Stimulated activated naive CD4-positive, alpha-beta T cell (primary cell): ENCODE results near the gene ZKSCAN1.

Experiments used
- DNase-seq, 6 experiments: peaks; one replicate each; lab custom pipeline; 2025; lab: John Stamatoyannopoulos, UW

The ZKSCAN1 gene

DNA sequence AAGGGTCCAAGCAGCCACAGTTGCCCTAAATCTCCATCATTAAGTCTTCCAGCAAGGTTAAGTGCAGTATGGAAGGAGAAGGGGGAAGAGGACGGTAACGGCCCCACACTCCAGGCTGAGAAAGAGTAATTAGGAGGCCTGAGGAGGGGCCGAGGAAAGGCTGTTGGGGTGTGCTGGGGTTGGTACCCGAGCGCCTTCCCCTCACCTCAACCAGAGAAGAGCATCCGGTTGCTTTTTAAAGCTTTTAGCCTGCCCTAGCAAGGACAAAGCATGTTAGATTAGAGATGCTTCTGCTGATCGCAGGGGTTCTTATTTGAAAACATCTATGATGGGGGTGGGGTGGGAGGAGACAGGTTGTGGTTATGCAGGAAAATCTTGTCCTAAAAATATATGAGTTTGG, 25.2 kb downstream of the ZKSCAN1 start:
- DNase-seq: no peak

DNA sequence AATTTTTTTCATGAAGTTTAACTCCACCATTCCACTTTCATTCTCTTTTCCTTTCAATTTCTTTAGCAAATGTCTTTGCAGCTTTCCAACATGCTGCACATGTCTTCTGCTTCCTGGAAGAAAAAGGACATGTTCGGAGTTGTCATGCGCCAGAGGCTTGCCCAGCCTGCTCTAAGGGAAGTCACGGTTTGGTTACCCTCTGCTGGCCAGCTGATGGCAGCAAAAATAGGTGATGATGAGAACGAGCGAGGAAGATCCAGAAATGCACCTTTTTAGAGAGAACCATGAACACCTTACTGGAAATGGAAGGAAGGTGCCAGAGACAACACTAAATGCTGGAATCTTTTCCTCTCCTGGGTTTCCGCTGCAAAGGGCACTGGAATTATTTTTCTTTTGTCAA, 29.3 kb downstream of the ZKSCAN1 start:
- DNase-seq: no peak

DNA sequence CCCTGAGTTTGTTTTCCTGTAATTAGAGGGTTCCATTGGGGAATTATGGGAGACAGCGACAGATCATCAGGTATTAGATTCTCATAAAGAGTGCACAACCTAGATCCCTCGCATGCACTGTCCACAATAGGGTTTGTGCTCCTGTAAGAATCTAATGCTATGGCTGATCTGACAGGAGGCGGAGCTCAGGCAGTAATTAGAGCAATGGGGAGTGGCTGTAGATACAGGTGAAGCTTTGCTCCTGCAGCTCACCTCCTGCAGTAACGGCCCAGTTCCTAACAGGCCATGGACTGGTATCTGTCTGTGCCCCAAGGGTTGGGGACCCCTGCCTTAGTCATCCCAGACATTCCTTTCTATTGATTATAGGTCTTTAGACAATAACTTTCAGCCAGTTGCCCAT, 33.3 kb downstream of the ZKSCAN1 start:
- DNase-seq: no peak

DNA sequence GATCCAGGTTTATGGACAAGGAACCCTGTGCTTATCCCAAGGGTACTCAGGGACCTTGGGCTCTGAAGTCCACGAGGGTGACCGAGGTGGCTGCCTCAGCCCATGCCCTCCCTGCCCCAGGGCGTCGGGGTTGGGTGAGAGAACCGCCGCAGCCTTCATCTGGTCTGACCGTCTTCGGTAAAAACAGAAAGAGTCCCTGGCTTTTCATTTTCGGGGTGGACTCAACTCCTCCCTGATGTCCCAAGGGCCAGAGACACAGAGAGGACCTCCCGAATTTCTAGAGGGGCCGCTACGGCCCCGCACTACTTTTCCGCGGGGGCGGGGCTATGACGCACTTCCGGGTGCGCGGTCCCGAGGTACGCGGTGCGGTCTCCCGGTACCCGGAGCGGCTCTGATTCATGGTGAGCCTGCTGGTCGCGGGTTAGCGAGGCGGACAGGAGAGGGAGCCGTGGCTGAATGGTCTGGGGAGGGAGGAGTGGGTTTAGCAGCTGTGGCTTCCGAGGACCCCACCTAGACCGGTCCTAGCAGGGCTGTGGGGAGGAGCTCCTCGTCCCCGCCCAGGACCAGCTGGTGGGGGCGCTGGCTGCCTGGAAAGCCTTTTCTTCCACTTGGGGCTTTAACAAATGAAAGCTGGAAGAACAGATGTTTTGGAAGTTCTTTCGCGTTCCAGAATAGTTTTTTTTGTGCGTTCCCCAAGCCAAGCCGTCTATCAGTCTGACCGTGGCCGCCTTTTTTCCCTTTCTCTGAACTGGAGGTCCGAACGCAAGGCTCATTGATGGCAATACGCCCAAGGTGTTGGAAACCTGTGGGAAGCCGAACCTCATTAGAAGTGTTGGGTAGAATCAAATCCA, 34.3 kb downstream of the ZKSCAN1 start, which contains the start of gene ZSCAN21:
Gene ZSCAN21, plus strand, starts transcription at position 334 of the 851 bp plus-strand sequence. CDS start 7,233 bp downstream, outside the sequence.
- DNase-seq: peak; percentile 59 to 82 (median 71)

DNA sequence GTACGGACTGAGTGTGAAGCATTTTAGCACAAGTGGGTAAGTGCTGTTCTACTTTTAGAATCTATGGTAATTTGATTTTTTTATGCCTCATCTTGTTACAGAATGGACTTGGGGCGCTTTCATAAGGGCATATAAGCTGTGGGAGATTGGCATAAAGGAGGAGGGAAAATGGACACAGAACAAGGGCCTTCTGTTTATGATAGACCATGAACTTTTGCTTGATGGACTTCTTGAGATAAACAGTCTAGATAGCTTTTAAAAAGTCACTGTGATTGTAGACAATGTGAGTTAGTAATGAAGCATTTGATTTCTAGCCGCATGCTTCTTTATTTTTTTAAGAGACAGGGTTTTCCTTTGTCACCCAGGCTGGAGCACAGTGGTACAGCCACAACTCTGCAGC, 36.2 kb downstream of the ZKSCAN1 start:
- no peak for DNase-seq

DNA sequence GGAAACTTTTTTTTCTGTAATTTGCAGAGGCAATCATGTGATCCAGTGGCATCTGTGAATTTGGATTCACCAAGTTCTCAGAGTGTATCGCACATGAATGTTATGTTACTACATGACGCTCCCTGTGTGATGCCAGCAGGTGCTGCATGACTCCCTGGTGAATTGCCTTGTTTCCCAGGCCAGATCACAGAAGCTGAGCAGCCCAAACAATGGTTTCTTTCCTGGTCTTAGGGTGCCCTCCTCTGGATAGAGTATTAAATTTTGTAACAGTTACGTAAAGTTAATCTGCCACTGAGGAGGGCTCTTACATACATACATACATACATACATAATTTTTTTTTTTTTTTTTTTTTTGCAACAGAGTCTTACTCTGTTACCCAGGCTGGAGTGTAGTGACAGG, 37.8 kb downstream of the ZKSCAN1 start:
- DNase-seq: peak in 4 of 6 experiments; percentile 12 to 36 (median 24)

DNA sequence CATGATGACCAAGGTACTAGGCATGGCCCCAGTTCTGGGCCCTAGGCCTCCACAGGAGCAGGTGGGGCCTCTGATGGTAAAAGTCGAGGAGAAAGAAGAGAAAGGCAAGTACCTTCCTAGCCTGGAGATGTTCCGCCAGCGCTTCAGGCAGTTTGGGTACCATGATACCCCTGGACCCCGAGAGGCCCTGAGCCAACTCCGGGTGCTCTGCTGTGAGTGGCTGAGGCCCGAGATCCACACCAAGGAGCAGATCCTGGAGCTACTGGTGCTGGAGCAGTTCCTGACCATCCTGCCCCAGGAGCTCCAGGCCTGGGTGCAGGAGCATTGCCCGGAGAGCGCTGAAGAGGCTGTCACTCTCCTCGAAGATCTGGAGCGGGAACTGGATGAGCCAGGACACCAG, 41.6 kb downstream of the ZKSCAN1 start:
- no peak for DNase-seq

DNA sequence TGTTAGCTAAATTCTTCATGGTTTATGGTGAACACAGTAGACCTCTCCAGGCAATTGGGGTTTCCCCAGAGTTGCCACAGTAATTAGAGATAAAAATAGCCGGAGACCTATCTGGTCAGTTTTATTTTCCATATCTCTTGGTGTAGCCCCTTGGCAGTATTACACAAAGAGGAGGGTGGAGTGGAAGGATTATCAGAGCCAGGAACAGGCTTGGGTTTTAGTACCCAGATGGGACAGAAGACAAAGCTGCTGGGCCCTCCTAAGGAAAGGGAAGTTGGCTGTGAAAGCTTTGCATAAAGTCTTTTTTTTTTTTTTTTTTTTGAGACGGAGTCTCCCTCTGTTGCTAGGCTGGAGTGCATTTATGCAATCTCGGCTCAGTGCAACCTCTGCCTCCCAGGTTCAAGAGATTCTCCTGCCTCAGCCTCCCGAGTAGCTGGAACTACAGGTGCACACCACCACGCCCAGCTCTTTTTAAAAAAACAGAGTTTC, 43.9 kb downstream of the ZKSCAN1 start:
- DNase-seq: no peak

DNA sequence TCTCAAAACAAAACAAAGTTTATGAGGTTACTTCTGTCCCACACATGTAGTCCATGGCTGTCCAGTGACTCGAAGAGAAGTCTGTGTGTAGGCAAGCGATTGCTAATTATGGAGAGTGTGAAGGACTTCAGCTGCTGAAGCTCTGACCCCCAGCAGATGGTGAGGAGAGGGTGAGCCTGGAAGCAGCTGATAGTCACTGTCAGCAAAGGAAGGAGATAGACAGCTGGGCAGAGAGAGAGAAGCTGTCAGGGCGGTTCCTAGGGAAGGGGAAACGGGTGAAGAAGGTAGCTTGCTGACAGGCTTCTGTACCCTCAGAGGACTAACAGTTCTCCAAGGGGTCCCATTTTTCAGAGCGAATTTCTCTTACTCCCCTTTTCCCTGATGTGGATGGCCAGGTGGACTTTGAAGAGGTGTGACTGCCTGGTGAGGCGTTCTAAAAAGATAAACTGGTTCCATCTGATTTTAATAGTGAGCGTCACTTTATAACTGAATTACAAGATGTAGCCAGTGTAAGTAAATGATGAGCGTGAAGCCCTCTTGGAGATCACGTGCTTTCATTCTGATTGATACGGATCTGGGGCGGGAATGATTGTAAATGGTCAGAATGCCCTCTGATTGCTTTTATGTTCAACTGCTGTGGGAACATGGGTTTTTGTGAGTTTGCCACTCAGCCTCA, 46.3 kb downstream of the ZKSCAN1 start:
- DNase-seq: no peak

DNA sequence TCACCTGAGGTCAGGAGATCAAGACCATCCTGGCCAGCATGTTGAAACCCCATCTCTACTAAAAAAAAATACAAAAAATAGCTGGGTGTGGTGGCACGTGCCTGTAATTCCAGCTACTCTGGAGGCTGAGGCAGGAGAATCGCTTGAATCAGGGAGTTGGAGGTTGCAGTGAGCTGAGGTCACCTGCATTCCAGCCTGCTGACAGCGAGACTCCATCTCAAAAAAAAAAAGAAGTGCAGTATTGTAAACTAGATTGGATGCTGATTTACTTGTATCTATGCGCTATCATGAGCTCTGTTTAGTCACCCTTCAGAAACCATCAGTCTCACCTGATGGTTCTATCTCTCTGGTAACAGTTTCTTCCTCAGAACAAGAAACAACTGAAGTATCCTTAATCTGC, 48.0 kb downstream of the ZKSCAN1 start:
- no peak for DNase-seq

DNA sequence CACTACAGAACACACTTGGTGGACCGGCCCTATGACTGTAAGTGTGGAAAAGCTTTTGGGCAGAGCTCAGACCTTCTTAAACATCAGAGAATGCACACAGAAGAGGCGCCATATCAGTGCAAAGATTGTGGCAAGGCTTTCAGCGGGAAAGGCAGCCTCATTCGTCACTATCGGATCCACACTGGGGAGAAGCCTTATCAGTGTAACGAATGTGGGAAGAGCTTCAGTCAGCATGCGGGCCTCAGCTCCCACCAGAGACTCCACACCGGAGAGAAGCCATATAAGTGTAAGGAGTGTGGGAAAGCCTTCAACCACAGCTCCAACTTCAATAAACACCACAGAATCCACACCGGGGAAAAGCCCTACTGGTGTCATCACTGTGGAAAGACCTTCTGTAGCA, 48.8 kb downstream of the ZKSCAN1 start:
- no peak for DNase-seq

DNA sequence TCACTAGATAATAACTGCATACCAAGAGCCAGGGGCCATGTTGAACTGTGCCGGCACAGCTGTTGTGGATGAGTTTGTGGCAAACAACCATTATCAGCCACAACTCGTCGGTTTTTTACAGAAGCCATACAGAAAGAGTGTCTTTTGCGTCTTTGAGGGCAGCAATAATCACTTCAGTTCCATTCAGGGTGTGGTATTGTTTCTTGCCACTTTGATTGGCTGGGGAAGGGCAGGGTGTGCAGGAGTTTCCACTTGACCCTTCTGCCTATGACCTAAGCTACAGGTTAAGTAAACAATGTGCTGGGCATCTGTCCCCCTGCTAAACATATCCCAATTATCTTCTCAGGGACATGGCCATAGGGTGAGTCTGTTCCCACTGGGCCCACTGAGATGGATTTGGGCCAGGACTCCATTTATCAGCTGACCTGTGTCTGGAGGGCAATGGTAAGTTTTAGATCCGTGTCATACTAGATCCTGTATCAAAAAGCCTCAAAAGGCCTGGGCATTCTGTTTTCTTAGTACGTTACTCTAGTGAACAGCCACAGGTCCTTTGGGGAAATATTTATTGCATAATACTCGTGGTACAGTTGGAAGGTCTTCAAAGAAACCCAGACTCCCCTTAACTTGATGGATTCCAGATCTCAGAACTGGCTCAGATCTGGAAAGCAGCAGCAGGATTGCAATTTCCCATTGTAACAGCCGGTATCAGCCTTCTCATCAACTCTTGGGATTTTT, 50.2 kb downstream of the ZKSCAN1 start:
- no peak for DNase-seq

DNA sequence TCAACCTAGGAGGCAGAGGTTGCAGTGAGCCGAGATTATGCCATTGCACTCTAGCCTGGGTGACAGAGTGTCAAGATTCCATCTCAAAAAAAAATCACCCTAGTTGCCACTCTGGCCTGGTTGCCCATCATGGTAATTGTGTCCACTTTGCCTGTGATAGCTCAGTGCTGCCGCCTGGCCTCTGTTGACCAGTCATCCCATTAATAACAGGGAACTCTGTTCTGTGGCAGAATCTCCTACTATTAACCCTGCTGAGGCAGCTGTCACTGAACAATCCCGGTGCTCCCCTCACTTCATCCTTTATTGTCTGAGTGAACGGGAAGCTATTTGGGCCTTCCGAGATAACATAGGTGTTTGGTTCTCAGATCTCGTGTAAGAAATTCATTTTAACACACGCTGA, 51.6 kb downstream of the ZKSCAN1 start:
- DNase-seq: no peak

DNA sequence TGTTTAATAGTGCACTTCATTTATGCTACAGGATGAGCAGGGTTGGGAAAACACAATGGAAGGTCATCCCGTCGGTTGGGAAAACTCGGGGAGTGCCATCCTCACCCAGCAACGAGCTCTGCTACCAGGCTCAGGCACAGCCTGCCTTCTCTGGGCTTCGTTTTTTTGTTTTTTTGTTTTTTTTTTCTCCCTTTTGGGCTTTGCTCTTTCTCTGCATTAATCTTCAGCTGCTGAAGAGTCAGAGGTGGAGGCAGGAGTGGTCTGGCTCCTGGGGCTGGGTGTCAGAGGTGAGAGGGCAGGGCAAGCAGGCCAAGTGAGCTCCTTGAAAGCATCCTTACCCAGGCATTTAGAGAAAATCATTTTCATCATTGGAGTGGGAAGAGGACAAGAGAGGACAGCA, 54.6 kb downstream of the ZKSCAN1 start:
- no peak for DNase-seq

DNA sequence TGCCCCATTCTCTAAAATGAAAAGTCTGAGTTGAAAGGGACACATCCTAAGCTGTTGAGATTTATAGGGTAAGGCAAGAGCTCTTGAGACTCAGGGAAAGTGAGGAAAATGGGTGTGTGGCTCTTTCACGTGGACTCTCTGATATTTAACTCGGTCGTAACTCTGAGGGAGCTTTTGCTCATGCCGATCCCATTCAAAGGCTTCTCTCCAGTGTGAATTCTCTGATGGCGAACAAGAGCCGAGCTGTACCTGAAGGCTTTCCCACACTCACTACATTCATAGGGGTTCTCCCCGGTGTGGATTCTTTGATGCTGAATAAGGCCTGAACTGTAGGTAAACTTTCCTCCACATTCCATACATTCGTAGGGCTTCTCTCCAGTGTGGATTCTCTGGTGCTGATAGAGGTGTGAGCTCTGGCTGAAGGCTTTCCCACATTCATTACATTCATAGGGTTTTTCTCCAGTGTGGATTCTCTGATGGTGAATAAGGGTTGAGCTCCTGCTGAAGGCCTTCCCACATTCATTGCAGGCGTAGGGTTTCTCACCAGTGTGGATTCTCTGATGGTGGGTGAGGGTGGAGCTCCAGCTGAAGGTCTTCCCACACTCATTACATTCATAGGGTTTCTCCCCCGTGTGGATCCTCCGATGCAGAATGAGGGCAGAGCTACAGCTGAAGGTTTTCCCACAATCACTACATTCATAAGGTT, 55.8 kb downstream of the ZKSCAN1 start:
- DNase-seq: no peak

DNA sequence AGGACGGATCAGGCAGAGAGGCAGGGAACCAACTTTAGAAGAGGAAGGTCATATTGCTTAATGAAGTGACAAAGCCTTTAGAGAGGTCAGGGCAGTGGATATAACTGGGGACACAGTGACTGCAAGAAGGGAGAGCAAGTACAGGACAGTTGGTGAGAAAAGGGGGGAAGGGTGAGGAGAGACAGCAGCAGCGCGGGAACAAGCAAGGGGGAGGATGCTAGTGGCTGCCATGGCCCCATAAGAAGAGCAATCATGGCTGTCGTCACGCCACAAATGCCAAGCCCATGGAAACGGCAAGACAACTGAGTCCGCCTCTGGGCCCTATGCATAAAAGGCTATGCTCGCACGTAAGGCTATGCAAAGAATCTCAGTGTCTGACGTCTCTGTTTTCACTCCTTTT, 57.1 kb downstream of the ZKSCAN1 start:
- no peak for DNase-seq

DNA sequence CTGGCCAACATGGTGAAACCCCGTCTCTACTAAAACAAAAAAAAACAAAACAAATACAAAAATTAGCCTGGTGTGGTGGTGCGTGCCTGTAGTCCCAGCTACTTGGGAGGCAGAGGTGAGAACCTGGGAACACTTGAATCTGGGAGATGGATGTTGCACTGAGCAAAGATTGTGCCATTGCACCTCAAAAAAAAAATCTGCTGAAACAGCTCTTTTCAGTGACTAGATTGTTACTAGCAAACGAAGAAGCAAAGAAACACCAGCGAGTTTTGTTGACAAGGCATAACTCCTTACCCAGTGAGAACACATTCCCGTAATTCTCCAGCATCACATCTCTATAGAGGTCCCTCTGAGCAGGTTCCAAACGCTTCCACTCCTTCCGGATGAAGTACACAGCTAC, 59.4 kb downstream of the ZKSCAN1 start:
- no peak for DNase-seq

DNA sequence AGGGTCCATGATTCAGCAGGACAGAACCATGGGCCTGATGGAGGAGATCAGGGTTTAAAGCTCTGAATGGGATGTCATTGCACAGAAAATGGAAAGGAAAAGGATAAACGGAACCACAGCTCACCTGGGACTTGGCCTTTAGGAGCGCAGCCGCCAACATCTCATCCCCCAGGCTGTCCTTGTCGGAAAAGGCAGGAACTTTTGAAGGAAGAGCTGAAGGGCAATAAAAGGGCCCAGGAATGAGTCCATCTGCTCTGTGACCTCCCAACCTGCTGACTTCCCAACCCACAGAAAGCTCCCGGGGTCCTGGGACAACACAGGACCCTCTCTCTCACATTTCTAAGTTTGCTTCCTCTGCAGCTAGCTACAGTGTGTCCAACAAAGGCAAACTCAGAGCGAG, 60.0 kb downstream of the ZKSCAN1 start:
- DNase-seq: no peak

DNA sequence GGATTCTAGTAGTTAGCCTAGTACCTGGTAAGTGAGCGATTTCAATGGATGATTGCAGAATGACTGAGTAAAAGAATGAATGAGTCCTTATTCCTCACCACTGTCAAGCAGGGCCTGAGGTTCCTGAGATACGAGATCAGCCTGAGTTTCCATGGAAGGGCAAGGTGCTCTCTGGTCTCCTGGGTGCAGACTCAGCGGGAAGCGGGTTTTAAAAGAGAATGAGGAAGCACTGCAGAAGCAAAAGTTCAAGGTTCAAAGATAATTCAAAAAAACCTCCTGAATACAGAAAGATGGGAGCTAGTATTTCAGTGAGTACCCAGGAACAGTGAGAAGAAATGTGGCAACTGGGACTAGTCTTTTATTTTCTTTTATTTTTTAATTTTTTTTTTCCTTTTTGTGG, 61.8 kb downstream of the ZKSCAN1 start:
- DNase-seq: no peak

DNA sequence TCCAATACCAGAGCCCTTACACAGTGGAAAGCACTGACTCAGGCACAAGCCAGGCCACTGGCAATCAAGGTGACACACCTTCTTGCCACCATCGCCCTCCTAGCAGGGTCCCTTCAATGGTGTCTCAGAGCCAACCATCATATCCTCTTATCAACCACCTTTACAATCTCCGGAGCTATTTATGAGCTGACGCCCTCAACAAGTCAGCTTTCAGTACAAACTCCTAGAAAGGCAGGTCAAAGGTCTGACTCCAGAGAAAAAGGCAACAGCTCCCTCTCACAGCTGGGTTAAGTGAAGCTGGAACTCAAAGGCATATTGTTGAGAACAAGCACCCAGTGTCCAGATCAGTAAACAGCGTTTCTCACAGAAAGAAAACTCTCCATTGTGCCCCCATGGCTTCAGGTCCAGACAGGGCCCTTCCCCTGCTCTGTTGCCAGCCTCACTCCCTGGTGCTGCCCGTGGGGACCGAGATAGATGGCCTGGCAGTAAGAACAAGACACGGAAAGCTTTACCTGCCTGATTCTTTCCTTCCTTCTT, 63.7 kb downstream of the ZKSCAN1 start:
- no peak for DNase-seq

DNA sequence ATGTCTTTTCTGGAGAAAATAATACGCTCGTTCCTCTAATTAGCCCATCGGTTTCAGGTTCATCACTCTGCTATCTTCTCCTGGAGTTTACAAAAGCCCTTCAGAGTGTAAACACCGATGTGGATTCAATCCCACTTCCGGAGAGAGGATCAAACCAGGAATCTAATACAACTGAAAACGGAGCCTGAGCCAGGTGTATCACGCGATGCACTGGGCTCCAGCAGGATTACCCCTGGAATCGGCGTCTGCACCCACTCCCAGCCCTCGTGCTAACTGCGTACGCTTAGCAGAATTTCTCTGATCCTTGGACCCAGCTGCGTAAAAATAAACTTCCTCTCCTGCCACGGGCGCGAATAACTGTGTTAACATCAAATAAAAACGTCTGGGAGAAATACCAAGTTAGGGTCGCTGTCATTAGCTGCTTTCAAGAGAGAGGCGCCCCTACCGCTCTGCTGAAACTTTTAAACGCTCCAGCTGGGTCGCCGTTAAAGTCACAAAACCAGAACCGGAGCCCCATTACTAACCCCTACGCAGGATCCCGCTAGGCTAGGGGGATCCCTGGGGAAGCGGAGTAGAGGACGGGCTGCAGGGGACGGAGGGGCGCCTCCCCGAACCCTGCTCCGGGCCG, 65.6 kb downstream of the ZKSCAN1 start:
- DNase-seq: peak in 1 of 6 experiments; percentile 43
